GM21367 (cell line): ENCODE measurements around the gene CAMK4.
A peak's percentile ranks its signal among the peaks of the same experiment; 100 is the strongest.

ENCODE experiments used
- ATAC-seq: cut with Tn5 transposase; IDR thresholded peaks from one replicate; pipeline ENCODE4 v1.9.1; 2021; ENCODE audit not compliant: unreplicated experiment

Gene CAMK4

DNA sequence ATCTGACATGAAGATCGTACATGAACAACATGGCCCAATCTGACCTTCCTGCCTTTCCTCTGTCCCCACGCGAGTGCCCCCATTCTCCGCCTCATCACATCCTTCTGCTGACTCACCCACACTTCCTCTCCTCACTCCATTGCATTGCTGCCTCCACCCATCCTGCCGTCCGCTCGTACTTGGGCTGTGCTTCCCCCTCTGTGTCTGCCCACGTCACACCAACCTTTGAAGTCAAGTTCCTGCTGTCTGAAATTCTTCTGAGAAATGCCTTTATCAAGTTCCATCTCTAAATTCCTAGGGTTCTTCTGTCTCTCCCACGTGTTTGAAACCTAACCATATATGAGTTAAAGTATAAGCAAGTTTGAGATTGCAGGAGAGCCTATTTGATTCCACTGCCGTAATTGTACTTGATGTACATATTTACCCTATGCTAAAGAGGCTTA is 306.1 kb downstream of the CAMK4 start:
- ATAC-seq = peak; percentile 94

DNA sequence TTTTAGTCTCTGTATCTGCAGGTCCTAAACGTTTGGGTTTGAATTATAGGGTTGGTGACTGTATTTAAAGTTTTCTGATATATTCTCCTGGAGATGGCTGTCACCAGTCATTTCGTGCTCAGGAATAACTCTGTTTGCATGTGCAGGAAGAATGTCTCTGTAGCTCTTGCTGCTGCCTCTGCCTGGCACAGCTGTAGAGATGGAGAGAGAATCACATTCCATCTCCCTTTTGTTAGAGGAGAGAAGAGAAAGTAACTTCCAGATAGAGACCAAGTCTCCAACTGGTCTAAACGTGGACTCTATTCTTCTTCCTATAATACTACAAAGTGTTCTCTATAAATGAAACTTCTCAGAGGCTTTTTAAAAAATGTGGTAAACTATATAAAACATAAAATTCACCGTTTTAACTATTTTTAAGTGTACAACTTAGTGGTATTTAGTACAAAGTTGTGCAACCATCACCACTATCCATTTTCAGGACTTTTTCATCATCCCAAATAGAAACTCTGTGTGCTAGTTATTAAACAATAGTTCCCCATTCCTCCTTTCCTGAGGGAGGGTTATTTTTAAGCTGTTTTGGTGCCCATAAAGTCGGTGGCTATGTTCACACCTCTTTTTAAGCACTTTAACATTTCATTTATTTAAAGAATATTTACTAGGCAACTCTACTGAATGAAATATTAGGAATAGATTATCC is 308.9 kb downstream of the CAMK4 start:
- no peak for ATAC-seq

DNA sequence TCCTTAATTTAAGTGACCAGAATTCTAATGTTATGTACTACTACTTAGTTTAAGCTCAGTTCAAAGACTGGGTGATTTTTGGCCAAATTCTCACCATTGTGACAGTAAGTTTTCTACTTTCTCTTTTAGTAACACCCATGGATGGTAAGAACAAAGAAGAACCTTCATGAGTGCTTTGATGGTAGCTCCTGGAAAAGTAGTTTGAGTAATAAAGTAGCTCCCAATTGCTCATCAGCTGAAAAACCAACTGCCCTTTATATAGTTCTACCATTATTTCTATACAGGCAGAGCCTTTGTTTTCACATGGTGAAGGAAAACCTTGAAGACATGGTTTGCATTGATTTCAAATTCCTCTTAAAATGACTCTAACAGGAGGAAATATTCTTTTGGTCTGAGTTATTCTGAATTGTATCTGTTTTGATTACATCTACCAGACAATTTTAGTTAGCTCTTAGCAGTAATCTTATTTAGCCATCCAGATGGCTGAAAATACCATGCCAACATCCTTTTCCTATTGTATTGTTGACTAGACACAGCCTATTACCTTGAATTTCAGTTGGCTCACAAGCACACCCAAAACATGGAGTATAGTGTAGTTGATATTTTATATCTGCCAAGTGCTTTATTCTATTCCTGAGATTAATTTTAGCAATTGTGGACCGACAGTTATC is 311.8 kb downstream of the CAMK4 start:
- no peak for ATAC-seq

DNA sequence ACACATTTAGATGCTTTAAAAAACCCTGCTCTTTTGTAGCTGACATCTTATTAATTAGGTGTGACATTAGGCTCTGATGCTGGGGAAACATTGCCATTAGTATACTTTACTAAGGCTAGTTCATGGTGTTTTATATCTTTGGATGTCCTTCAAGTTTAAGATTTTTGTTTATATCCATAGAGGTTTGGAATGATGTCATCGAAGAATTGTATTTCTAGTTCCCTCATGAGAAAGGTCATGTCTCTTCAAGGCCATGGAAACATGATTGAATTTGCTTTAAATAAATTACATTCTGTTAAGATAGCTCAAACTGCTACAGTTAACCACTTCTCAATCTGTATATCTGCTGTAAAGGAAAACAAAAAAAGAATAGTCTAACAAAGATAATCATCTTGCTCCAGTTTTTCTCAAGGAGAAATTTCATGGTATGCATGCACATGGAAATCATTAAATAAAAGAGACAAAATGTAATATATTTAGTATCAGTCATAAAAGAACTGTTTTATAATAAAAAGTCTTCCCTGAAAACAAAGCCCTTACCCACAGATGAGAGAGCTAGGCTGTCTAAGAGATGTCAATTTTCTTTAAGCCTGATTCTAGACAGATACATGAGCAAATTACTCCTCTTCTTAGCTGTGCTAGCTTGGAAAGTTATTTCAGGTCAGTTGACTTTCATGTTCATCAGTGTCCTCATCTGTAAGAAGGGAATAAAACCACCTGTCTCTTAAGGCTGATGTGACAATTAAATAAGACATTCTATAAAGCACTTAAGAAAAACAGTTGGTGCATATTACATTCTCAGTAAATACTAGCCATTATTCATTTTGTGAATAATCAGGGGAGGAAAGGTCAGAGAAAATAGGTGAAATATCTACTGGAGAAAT is 313.2 kb downstream of the CAMK4 start:
- ATAC-seq = no peak
